ENCODE data around the gene LEFTY1.

The LEFTY1 gene

GRCh38 chr1:225888898-225889601, at the start of gene LEFTY1:
LEFTY1 (minus strand) TSS chr1:225889146; CDS start chr1:225889066, 80 bp downstream.
- TF ChIP-seq EP300 (IDR thresholded peaks at IDR 0.05; ENCODE audit: borderline replicate concordance): no peak
- no peak for TF ChIP-seq EGR1 (IDR thresholded peaks at IDR 0.05)
- no peak for TF ChIP-seq YY1 (IDR thresholded peaks at IDR 0.05; ENCODE audit: low read depth)
- TF ChIP-seq CEBPB (IDR thresholded peaks at IDR 0.05): no peak
- no peak for TF ChIP-seq TEAD4 (IDR thresholded peaks at IDR 0.05)
- TF ChIP-seq TAF1 (IDR thresholded peaks at IDR 0.05; ENCODE audit: low read depth): no peak
- TF ChIP-seq TCF12 (IDR thresholded peaks at IDR 0.05; ENCODE audit: low read depth): no peak
- TF ChIP-seq CREB1 (IDR thresholded peaks at IDR 0.05; ENCODE audit: low read depth): no peak

- TF ChIP-seq TEAD4 (IDR thresholded peaks at IDR 0.05): no peak
- no peak for TF ChIP-seq EGR1 (IDR thresholded peaks at IDR 0.05)
- no peak for TF ChIP-seq EP300 (IDR thresholded peaks at IDR 0.05; ENCODE audit: borderline replicate concordance)
- TF ChIP-seq TAF1 (IDR thresholded peaks at IDR 0.05; ENCODE audit: low read depth): no peak
- no peak for TF ChIP-seq RAD21 (IDR thresholded peaks at IDR 0.05; ENCODE audit: low read depth)
- no peak for TF ChIP-seq CEBPB (IDR thresholded peaks at IDR 0.05)
- no peak for TF ChIP-seq MAX (IDR thresholded peaks at IDR 0.05)
- TF ChIP-seq CREB1 (IDR thresholded peaks at IDR 0.05; ENCODE audit: low read depth): no peak
- TF ChIP-seq FOXM1 (IDR thresholded peaks at IDR 0.05; ENCODE audit: borderline replicate concordance, low read depth): no peak
- TF ChIP-seq REST (IDR thresholded peaks at IDR 0.05; ENCODE audit: low read depth): no peak
- TF ChIP-seq, protein P1, sequence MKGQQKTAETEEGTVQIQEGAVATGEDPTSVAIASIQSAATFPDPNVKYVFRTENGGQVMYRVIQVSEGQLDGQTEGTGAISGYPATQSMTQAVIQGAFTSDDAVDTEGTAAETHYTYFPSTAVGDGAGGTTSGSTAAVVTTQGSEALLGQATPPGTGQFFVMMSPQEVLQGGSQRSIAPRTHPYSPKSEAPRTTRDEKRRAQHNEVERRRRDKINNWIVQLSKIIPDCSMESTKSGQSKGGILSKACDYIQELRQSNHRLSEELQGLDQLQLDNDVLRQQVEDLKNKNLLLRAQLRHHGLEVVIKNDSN (IDR thresholded peaks at IDR 0.05): no peak
These were observed 48.4 kb upstream of the LEFTY1 start for GRCh38 chr1:225937048-225937968.

DNA sequence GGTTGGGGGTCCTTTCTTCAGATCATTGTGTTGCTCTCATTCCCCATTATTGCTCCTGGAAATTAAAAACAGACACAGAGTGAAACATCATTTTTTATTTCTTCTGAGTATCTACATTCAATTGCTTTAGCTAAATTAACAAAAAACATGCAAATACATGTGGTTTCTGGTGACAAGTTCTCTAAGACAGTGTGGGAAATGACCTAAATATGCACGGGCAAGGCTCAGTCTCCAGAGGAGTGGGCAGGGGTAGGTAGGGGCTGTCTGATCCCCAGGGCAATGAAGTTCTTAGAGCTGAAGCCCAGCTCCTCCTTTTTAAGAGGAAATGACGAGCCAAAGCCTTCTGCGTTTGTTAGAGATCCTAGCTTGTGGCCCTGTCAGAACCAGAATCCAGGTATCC, 47.6 kb upstream of the LEFTY1 start:
- TF ChIP-seq EGR1 (IDR thresholded peaks at IDR 0.05): no peak

GRCh38 chr1:225936086-225936485, 47.1 kb upstream of the LEFTY1 start:
- TF ChIP-seq TEAD4 (IDR thresholded peaks at IDR 0.05): peak; percentile 20; the same call in 1 of the 2 replicates

DNA sequence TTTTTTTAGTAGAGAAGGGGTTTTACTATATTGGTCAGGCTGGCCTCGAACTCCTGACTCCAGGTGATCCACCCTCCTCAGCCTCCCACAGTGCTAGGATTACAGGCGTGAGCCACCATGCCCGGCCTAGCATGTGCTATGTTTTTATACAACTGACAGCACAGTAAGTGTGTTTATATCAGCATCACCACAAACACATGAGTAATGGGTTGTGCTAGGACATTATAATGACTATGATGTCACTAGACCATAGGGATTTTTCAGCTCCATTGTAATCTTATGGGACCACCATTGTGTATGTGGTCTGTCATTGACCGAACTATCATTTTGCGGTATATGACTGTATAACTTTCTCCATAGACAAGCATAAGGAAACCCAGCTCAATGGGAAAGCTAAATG, 45.8 kb upstream of the LEFTY1 start:
- TF ChIP-seq YY1 (IDR thresholded peaks at IDR 0.05; ENCODE audit: low read depth): no peak
- TF ChIP-seq TEAD4 (IDR thresholded peaks at IDR 0.05): no peak
- no peak for TF ChIP-seq FOXM1 (IDR thresholded peaks at IDR 0.05; ENCODE audit: borderline replicate concordance, low read depth)
- no peak for TF ChIP-seq CREB1 (IDR thresholded peaks at IDR 0.05; ENCODE audit: low read depth)
- TF ChIP-seq RAD21 (IDR thresholded peaks at IDR 0.05; ENCODE audit: low read depth): no peak
- no peak for TF ChIP-seq REST (IDR thresholded peaks at IDR 0.05; ENCODE audit: low read depth)
- TF ChIP-seq EGR1 (IDR thresholded peaks at IDR 0.05): no peak
- TF ChIP-seq NFIC (IDR thresholded peaks at IDR 0.05): no peak
- no peak for TF ChIP-seq MAX (IDR thresholded peaks at IDR 0.05)
- no peak for TF ChIP-seq CEBPB (IDR thresholded peaks at IDR 0.05)
- TF ChIP-seq, protein P1 (IDR thresholded peaks at IDR 0.05): no peak
- no peak for TF ChIP-seq EP300 (IDR thresholded peaks at IDR 0.05; ENCODE audit: borderline replicate concordance)
- no peak for TF ChIP-seq TCF12 (IDR thresholded peaks at IDR 0.05; ENCODE audit: low read depth)
- TF ChIP-seq ZBTB7A (IDR thresholded peaks at IDR 0.05; ENCODE audit: low read depth): no peak
- no peak for TF ChIP-seq TAF1 (IDR thresholded peaks at IDR 0.05; ENCODE audit: low read depth)

DNA sequence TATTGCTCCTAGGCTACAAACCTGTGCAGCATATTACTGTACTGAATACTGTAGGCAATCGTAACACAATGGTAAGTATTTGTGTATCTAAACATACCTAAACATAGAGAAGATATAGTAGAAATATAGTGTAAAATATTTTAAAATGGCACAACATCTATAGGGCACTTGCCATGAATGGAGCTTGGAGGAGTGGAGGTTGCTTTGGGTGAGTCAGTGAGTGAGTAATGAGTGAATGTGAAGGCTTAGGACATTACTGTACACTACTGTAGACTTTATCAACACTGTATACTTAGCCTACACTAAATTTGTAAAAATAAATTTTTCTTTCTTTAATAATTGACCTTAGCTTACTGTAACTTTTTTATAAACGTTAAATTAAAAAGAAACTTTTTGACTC, 44.1 kb upstream of the LEFTY1 start:
- TF ChIP-seq FOXM1 (IDR thresholded peaks at IDR 0.05; ENCODE audit: borderline replicate concordance, low read depth) (no peak), REST (IDR thresholded peaks at IDR 0.05; ENCODE audit: low read depth) (no peak), TCF12 (IDR thresholded peaks at IDR 0.05; ENCODE audit: low read depth) (no peak), EGR1 (IDR thresholded peaks at IDR 0.05) (no peak), CEBPB (IDR thresholded peaks at IDR 0.05) (no peak), ZBTB7A (IDR thresholded peaks at IDR 0.05; ENCODE audit: low read depth) (no peak), MAX (IDR thresholded peaks at IDR 0.05) (no peak), CREB1 (IDR thresholded peaks at IDR 0.05; ENCODE audit: low read depth) (no peak), EP300 (IDR thresholded peaks at IDR 0.05; ENCODE audit: borderline replicate concordance) (no peak), YY1 (IDR thresholded peaks at IDR 0.05; ENCODE audit: low read depth) (no peak), TAF1 (IDR thresholded peaks at IDR 0.05; ENCODE audit: low read depth) (no peak), RAD21 (IDR thresholded peaks at IDR 0.05; ENCODE audit: low read depth) (no peak)
- TF ChIP-seq, protein P1 (IDR thresholded peaks at IDR 0.05): no peak

Data from Ishikawa (cell line).